H1 (cell line): ENCODE results near the gene SMO.

Experiments
- BRCA1 ChIP-seq: IDR thresholded peaks from 2 replicates; pipeline ENCODE4 v1.6.1; 2012; ENCODE audit warnings: low read depth, low read length, improper control_type of control experiment
- CHD2 ChIP-seq: IDR thresholded peaks from 2 replicates; pipeline ENCODE4 v1.6.1; 2012; ENCODE audit warnings: low read length, improper control_type of control experiment
- EZH2 ChIP-seq: fragments of 200-600 bp; sonication (generic); IDR thresholded peaks from 2 replicates; pipeline ENCODE4 v1.7.1; 2012; ENCODE audit warnings: low read depth, mild to moderate bottlenecking, moderate library complexity, low read length, inconsistent platforms; ENCODE audit not compliant: severe bottlenecking
- GABPA ChIP-seq: IDR thresholded peaks from 2 replicates; pipeline ENCODE4 v1.6.1; 2011; ENCODE audit warnings: mild to moderate bottlenecking, low read length, moderate library complexity, borderline replicate concordance; ENCODE audit not compliant: insufficient read depth
- POLR2A ChIP-seq, 2 experiments: IDR thresholded peaks; 1 replicate in 1 of 2; 2 replicates in 1 of 2; pipeline ENCODE4 v1.6.1; 2011; ENCODE audit warnings: low read depth in 2 of 2, low read length in 2 of 2, mild to moderate bottlenecking in 2 of 2; ENCODE audit errors: control extremely low read depth in 1 of 2
- TF ChIP-seq, protein P1 (sequence below), 3 experiments: IDR thresholded peaks; 1 replicate in 2 of 3; 2 replicates in 1 of 3; pipeline versions ENCODE4 v1.5.1 to v1.6.1; 2011; ENCODE audit warnings: low read length in 3 of 3, mild to moderate bottlenecking in 3 of 3, inconsistent platforms in 2 of 3, low read depth in 1 of 3, moderate library complexity in 1 of 3; ENCODE audit not compliant: insufficient read depth in 1 of 3; ENCODE audit errors: control extremely low read depth in 1 of 3
- TF ChIP-seq, protein P2 (sequence below): IDR thresholded peaks from 2 replicates; pipeline ENCODE4 v1.6.1; 2012; ENCODE audit warnings: inconsistent platforms

DNA sequence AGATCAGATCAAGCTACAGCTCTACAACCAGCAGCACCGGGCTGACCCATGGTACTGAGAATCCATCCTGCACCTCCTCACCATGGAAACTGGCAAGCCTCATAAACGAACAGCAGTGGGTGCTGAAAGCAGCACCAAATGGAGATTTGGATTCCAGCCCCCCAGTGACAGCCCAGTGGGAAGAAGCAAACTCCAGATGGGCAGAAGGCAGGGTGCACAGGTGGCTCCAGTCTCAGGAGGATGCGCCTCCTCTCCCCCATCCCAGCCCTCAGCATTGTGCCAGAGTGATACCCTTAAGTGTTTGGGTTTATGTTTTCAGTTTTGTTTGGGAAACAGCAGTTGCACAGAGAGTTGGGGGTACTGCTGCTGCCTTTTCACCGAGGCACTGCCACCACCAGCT lies 20.6 kb upstream of the SMO start:
- no peak for TF ChIP-seq CHD2
- TF ChIP-seq, protein P1, sequence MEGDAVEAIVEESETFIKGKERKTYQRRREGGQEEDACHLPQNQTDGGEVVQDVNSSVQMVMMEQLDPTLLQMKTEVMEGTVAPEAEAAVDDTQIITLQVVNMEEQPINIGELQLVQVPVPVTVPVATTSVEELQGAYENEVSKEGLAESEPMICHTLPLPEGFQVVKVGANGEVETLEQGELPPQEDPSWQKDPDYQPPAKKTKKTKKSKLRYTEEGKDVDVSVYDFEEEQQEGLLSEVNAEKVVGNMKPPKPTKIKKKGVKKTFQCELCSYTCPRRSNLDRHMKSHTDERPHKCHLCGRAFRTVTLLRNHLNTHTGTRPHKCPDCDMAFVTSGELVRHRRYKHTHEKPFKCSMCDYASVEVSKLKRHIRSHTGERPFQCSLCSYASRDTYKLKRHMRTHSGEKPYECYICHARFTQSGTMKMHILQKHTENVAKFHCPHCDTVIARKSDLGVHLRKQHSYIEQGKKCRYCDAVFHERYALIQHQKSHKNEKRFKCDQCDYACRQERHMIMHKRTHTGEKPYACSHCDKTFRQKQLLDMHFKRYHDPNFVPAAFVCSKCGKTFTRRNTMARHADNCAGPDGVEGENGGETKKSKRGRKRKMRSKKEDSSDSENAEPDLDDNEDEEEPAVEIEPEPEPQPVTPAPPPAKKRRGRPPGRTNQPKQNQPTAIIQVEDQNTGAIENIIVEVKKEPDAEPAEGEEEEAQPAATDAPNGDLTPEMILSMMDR (IDR thresholded peaks at IDR 0.05; ENCODE audit: control extremely low read depth in 1 of 3, insufficient read depth in 1 of 3, low read depth in 1 of 3, low read length in 3 of 3): no peak
- TF ChIP-seq, protein P2, sequence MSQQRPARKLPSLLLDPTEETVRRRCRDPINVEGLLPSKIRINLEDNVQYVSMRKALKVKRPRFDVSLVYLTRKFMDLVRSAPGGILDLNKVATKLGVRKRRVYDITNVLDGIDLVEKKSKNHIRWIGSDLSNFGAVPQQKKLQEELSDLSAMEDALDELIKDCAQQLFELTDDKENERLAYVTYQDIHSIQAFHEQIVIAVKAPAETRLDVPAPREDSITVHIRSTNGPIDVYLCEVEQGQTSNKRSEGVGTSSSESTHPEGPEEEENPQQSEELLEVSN: no peak
- TF ChIP-seq POLR2A (IDR thresholded peaks at IDR 0.05; ENCODE audit: control extremely low read depth in 1 of 2, low read depth in 2 of 2, low read length in 2 of 2): no peak
- TF ChIP-seq EZH2: no peak
- no peak for TF ChIP-seq BRCA1
- TF ChIP-seq GABPA: no peak
